DND-41 (cell line): ENCODE results near the gene SLC66A2.

Experiments
- ATAC-seq: fragments of 200-7000 bp; cut with Tn5 transposase; 3 replicates; pipeline ENCODE4 v1.9.1; 2021; ENCODE audit warnings: low read depth; ENCODE audit not compliant: insufficient read depth
- DNase-seq: peaks from one replicate; pipeline ENCODE4 v3.0.0-alpha.2; 2020
- H2AFZ ChIP-seq: 2 replicates; pipeline ENCODE4 v1.6.0; 2012; ENCODE audit warnings: low read depth, low read length
- H3K27ac ChIP-seq: 2 replicates; pipeline ENCODE4 v1.5.1; 2012; ENCODE audit warnings: low read length, inconsistent platforms
- H3K27me3 ChIP-seq: fragments of 200-600 bp; sonication (generic); 2 replicates; pipeline ENCODE4 v1.6.0; 2012; ENCODE audit warnings: low read length, mild to moderate bottlenecking, inconsistent platforms; ENCODE audit not compliant: insufficient read depth, poor library complexity
- H3K36me3 ChIP-seq: 2 replicates; pipeline ENCODE4 v1.5.1; 2012; ENCODE audit warnings: low read length, inconsistent platforms; ENCODE audit not compliant: insufficient read depth
- H3K4me1 ChIP-seq: 2 replicates; pipeline ENCODE4 v1.5.1; 2012; ENCODE audit warnings: mild to moderate bottlenecking, low read length; ENCODE audit not compliant: insufficient read depth
- H3K4me2 ChIP-seq: 2 replicates; pipeline ENCODE4 v1.6.0; 2012; ENCODE audit warnings: mild to moderate bottlenecking, moderate library complexity, low read length, inconsistent platforms; ENCODE audit not compliant: insufficient read depth
- H3K4me3 ChIP-seq, 2 experiments: fragments of 200-600 bp in 1 of 2; shearing (Covaris generic) in 1 of 2; 2 replicates each; pipeline ENCODE4 v1.5.1; 2012 to 2016; ENCODE audit warnings: inconsistent platforms in 2 of 2, low read length in 2 of 2, mild to moderate bottlenecking in 2 of 2, low read depth in 1 of 2, moderate library complexity in 1 of 2
- H3K79me2 ChIP-seq: 2 replicates; pipeline ENCODE4 v1.6.0; 2012; ENCODE audit warnings: low read length, inconsistent platforms; ENCODE audit not compliant: insufficient read depth
- H3K9ac ChIP-seq: 2 replicates; pipeline ENCODE4 v1.6.0; 2012; ENCODE audit warnings: low read depth, mild to moderate bottlenecking, inconsistent platforms, low read length, moderate library complexity
- H3K9me3 ChIP-seq: 2 replicates; pipeline ENCODE4 v1.5.1; 2012; ENCODE audit warnings: low read length, moderate library complexity, mild to moderate bottlenecking, inconsistent platforms; ENCODE audit not compliant: insufficient read depth, severe bottlenecking
- H4K20me1 ChIP-seq: 2 replicates; pipeline ENCODE4 v1.6.0; 2012; ENCODE audit warnings: low read length; ENCODE audit not compliant: insufficient read depth
- CTCF ChIP-seq: IDR thresholded peaks from 2 replicates; pipeline ENCODE4 v1.5.1; 2012; ENCODE audit warnings: borderline replicate concordance, low read length, moderate library complexity, mild to moderate bottlenecking; ENCODE audit not compliant: poor library complexity, severe bottlenecking; ENCODE audit errors: extremely low read depth
- EZH2 ChIP-seq: IDR thresholded peaks from 3 replicates; pipeline ENCODE4 v1.6.1; 2012; ENCODE audit warnings: borderline replicate concordance, low read depth, mild to moderate bottlenecking, moderate library complexity, low read length, inconsistent platforms; ENCODE audit not compliant: severe bottlenecking

The SLC66A2 gene

GRCh38 chr18:79952456-79952995, 1.1 kb upstream of the SLC66A2 start:
- Histone ChIP-seq H3K4me3 (no peak overlapping the region), H3K36me3 (peaks cover 17% of the 10 kb centered on the region), H3K79me2 (peaks cover 37% of the 10 kb centered on the region), H3K9me3 (no peaks in the 10 kb centered on the region), H3K4me2 (peak overlapping the region; percentile 100; the same call in 1 of the 2 replicates), H3K27me3 (no peaks in the 10 kb centered on the region), H2AFZ (no peak overlapping the region; the same call in 1 of the 2 replicates), H3K27ac (no peak overlapping the region), H3K9ac (no peak overlapping the region), H3K4me1 (peaks cover 38% of the 10 kb centered on the region), H4K20me1 (peaks cover 30% of the 10 kb centered on the region)
- DNase-seq (no peak), ATAC-seq (no peak)
- no peak for TF ChIP-seq CTCF
- TF ChIP-seq EZH2: no peak

- peak; percentile 41 for ATAC-seq
- Histone ChIP-seq H3K9ac (peak overlapping the region; percentile 71), H3K36me3 (peaks cover 24% of the 10 kb centered on the region), H3K27me3 (no peaks in the 10 kb centered on the region), H3K9me3 (no peaks in the 10 kb centered on the region), H4K20me1 (peaks cover 39% of the 10 kb centered on the region), H3K27ac (peak overlapping the region; percentile 73), H3K79me2 (peaks cover 53% of the 10 kb centered on the region), H3K4me1 (peaks cover 38% of the 10 kb centered on the region), H3K4me2 (peak overlapping the region; percentile 100), H3K4me3 (peak overlapping the region; percentile 79 to 96; a peak in 3 of 4 replicates), H2AFZ (peak overlapping the region; percentile 45)
- DNase-seq: no peak
- TF ChIP-seq EZH2: no peak
- TF ChIP-seq CTCF: no peak
These were observed 725 bp downstream of the SLC66A2 start for GRCh38 chr18:79950515-79951341.

- peak overlapping the region; percentile 100 for H3K4me2 ChIP-seq
- H3K27me3 ChIP-seq: no peaks in the 10 kb centered on the region
- H4K20me1 ChIP-seq: peaks cover 47% of the 10 kb centered on the region
- no peak overlapping the region; the same call in 1 of the 2 replicates for H2AFZ ChIP-seq
- ATAC-seq (no peak), DNase-seq (no peak)
- H3K9me3 ChIP-seq: no peaks in the 10 kb centered on the region
- H3K79me2 ChIP-seq: peaks cover 61% of the 10 kb centered on the region
- peaks cover 44% of the 10 kb centered on the region for H3K4me1 ChIP-seq
- peak overlapping the region; percentile 73 for H3K27ac ChIP-seq
- peak overlapping the region; percentile 79 to 96; a peak in 3 of 4 replicates for H3K4me3 ChIP-seq
- TF ChIP-seq EZH2: no peak
- no peak for TF ChIP-seq CTCF
- H3K36me3 ChIP-seq: peaks cover 33% of the 10 kb centered on the region
- peak overlapping the region; percentile 71 for H3K9ac ChIP-seq
These were observed 1.6 kb downstream of the SLC66A2 start for GRCh38 chr18:79949697-79950487.
